ENCODE data around the gene HOXA9.

Gene HOXA9

DNA sequence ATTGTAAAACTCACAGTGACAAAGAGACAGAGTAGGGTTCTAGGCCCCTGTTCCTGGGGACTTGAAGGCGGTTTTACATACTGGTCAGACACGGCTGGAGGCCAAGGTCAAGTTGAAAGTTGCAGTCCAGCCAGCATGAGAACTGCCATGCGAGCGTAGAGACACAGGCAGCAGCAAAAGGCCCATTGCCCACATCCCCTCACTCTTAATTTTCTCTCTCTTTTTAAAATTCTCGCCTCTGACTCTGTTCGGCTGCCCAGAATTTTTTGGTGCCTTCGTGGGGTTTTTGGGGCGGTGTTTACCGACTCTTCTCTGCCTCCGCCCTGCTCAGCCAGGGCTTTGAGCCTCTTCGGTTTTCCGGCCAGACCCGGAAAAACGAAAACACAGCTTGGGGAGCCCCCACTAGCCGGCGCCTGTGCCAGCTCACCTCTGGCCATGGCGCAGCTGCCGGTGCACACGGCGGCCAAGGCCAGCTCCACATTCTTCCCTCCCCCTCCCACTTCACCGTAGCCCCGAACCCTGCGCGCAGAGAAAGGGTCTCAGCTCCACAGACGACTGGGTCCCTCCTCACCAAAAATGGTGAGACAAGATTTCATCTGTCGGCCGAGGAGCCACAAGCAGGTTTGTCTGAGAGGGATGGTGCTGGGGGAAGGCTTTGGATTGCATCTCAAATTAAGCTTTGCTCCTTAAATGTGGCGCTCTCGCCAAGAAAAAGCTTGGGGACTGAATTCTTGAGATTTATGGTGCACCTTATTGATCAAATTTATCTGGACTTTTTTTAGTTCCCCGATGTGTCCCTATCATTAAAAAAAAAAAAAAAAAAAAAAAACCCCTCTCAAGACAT, 36.9 kb upstream of the HOXA9 start:
- no peak for ATAC-seq
- TF ChIP-seq ZFP30 (CRISPR knock-in tag; IDR thresholded peaks at IDR 0.05) (no peak), BACH2 (CRISPR knock-in tag; IDR thresholded peaks at IDR 0.05; ENCODE audit: borderline replicate concordance) (no peak), SNAI2 (CRISPR knock-in tag; IDR thresholded peaks at IDR 0.05) (no peak), ZC3H10 (CRISPR knock-in tag; IDR thresholded peaks at IDR 0.05) (no peak), TOX (CRISPR knock-in tag; IDR thresholded peaks at IDR 0.05; ENCODE audit: borderline replicate concordance) (no peak), PPARA (CRISPR knock-in tag; IDR thresholded peaks at IDR 0.05; ENCODE audit: borderline replicate concordance) (no peak), CSDC2 (CRISPR knock-in tag; IDR thresholded peaks at IDR 0.05) (no peak), OSR1 (CRISPR knock-in tag; IDR thresholded peaks at IDR 0.05) (no peak), RARB (CRISPR knock-in tag; IDR thresholded peaks at IDR 0.05) (no peak), ARNTL (CRISPR knock-in tag; IDR thresholded peaks at IDR 0.05; ENCODE audit: borderline replicate concordance, low read depth) (no peak), ZNF70 (CRISPR knock-in tag; IDR thresholded peaks at IDR 0.05) (no peak)
- TF ChIP-seq, protein P1, sequence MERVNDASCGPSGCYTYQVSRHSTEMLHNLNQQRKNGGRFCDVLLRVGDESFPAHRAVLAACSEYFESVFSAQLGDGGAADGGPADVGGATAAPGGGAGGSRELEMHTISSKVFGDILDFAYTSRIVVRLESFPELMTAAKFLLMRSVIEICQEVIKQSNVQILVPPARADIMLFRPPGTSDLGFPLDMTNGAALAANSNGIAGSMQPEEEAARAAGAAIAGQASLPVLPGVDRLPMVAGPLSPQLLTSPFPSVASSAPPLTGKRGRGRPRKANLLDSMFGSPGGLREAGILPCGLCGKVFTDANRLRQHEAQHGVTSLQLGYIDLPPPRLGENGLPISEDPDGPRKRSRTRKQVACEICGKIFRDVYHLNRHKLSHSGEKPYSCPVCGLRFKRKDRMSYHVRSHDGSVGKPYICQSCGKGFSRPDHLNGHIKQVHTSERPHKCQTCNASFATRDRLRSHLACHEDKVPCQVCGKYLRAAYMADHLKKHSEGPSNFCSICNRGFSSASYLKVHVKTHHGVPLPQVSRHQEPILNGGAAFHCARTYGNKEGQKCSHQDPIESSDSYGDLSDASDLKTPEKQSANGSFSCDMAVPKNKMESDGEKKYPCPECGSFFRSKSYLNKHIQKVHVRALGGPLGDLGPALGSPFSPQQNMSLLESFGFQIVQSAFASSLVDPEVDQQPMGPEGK (CRISPR knock-in tag; IDR thresholded peaks at IDR 0.05; ENCODE audit: borderline replicate concordance): no peak

DNA sequence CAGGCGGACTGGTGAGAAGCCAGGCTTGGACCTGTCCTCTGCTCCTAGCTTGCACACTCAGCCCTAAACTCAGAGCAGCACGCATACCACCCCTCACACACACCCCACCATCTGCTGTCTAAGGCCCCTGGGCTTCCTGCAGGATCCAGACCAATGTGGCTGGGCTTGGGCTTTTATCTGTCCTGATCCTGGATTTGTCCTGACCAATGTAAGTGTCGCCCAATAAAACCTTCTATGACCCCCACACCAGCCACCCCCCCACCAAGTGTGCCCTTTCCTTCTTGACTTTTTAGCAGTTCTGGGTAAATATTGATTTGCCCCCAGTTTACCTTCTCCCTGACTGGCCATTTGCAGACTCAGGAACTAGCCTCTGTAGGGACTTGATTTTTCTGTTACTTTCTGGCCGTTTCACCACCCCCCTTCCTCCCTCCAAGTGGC, 36.3 kb upstream of the HOXA9 start:
- no peak for TF ChIP-seq RARB (CRISPR knock-in tag; IDR thresholded peaks at IDR 0.05)
- no peak for TF ChIP-seq ISL1 (CRISPR knock-in tag; IDR thresholded peaks at IDR 0.05)
- TF ChIP-seq ZNF70 (CRISPR knock-in tag; IDR thresholded peaks at IDR 0.05): no peak
- TF ChIP-seq, protein P2, sequence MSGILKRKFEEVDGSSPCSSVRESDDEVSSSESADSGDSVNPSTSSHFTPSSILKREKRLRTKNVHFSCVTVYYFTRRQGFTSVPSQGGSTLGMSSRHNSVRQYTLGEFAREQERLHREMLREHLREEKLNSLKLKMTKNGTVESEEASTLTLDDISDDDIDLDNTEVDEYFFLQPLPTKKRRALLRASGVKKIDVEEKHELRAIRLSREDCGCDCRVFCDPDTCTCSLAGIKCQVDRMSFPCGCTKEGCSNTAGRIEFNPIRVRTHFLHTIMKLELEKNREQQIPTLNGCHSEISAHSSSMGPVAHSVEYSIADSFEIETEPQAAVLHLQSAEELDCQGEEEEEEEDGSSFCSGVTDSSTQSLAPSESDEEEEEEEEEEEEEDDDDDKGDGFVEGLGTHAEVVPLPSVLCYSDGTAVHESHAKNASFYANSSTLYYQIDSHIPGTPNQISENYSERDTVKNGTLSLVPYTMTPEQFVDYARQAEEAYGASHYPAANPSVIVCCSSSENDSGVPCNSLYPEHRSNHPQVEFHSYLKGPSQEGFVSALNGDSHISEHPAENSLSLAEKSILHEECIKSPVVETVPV (CRISPR knock-in tag; IDR thresholded peaks at IDR 0.05): no peak
- TF ChIP-seq OSR1 (CRISPR knock-in tag; IDR thresholded peaks at IDR 0.05): no peak
- TF ChIP-seq, protein P3, sequence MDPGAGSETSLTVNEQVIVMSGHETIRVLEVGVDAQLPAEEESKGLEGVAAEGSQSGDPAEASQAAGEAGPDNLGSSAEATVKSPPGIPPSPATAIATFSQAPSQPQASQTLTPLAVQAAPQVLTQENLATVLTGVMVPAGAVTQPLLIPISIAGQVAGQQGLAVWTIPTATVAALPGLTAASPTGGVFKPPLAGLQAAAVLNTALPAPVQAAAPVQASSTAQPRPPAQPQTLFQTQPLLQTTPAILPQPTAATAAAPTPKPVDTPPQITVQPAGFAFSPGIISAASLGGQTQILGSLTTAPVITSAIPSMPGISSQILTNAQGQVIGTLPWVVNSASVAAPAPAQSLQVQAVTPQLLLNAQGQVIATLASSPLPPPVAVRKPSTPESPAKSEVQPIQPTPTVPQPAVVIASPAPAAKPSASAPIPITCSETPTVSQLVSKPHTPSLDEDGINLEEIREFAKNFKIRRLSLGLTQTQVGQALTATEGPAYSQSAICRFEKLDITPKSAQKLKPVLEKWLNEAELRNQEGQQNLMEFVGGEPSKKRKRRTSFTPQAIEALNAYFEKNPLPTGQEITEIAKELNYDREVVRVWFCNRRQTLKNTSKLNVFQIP (CRISPR knock-in tag; IDR thresholded peaks at IDR 0.05; ENCODE audit: borderline replicate concordance, low read depth): no peak
- no peak for TF ChIP-seq PPARA (CRISPR knock-in tag; IDR thresholded peaks at IDR 0.05; ENCODE audit: borderline replicate concordance)
- TF ChIP-seq CSDC2 (CRISPR knock-in tag; IDR thresholded peaks at IDR 0.05): no peak
- no peak for TF ChIP-seq ZFP30 (CRISPR knock-in tag; IDR thresholded peaks at IDR 0.05)
- TF ChIP-seq TOX (CRISPR knock-in tag; IDR thresholded peaks at IDR 0.05; ENCODE audit: borderline replicate concordance): no peak
- no peak for TF ChIP-seq ZNF8 (CRISPR knock-in tag; IDR thresholded peaks at IDR 0.05)
- TF ChIP-seq, protein P4, sequence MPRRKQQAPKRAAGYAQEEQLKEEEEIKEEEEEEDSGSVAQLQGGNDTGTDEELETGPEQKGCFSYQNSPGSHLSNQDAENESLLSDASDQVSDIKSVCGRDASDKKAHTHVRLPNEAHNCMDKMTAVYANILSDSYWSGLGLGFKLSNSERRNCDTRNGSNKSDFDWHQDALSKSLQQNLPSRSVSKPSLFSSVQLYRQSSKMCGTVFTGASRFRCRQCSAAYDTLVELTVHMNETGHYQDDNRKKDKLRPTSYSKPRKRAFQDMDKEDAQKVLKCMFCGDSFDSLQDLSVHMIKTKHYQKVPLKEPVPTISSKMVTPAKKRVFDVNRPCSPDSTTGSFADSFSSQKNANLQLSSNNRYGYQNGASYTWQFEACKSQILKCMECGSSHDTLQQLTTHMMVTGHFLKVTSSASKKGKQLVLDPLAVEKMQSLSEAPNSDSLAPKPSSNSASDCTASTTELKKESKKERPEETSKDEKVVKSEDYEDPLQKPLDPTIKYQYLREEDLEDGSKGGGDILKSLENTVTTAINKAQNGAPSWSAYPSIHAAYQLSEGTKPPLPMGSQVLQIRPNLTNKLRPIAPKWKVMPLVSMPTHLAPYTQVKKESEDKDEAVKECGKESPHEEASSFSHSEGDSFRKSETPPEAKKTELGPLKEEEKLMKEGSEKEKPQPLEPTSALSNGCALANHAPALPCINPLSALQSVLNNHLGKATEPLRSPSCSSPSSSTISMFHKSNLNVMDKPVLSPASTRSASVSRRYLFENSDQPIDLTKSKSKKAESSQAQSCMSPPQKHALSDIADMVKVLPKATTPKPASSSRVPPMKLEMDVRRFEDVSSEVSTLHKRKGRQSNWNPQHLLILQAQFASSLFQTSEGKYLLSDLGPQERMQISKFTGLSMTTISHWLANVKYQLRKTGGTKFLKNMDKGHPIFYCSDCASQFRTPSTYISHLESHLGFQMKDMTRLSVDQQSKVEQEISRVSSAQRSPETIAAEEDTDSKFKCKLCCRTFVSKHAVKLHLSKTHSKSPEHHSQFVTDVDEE (CRISPR knock-in tag; IDR thresholded peaks at IDR 0.05): no peak
- no peak for TF ChIP-seq BACH2 (CRISPR knock-in tag; IDR thresholded peaks at IDR 0.05; ENCODE audit: borderline replicate concordance)
- TF ChIP-seq ARNTL (CRISPR knock-in tag; IDR thresholded peaks at IDR 0.05; ENCODE audit: borderline replicate concordance, low read depth): no peak
- peak; percentile 6 for ATAC-seq

DNA sequence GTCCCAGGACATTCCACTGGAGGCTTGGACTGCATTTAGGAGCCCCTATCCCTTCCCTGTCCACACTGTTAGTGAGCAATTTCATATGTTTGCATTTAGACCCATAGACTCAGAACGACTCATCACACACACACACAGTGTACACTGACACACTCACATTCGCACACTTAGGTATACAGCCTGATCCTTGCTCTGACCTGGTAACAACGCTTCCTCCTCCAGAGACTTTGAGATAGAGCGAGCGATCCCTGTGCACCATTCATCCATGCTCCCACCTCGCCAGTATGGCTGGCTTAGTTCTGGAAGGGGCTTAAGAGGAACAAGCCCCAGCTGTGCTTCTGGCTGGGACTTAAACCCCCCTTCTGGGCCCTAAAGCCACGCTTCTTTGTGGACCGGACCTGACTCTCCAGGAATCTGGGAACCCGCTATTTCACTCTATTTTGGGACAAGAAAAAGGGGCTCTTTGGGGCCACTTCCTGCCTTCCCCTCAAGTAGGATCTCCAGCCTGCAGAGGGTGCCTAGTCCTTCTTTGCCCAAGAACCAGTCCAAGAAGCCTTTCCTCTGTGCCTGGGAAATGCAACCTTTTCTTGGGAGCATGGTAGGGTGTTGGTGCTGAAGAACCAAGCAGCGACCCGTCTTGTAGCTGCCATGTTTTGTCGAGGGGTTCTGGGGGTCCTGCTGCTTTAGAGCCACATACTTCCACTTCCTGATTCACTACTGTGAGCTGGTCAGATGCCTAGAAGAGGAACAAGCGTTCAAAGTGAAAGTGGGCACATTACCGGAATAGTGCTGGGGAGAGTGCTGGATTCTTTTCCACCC, 35.6 kb upstream of the HOXA9 start:
- TF ChIP-seq BACH2 (CRISPR knock-in tag; IDR thresholded peaks at IDR 0.05; ENCODE audit: borderline replicate concordance): no peak
- TF ChIP-seq, protein P3 (CRISPR knock-in tag; IDR thresholded peaks at IDR 0.05; ENCODE audit: borderline replicate concordance, low read depth): no peak
- no peak for TF ChIP-seq ESRRG (CRISPR knock-in tag; IDR thresholded peaks at IDR 0.05)
- ATAC-seq: peak; percentile 23
